Measurements from ENCODE around the gene SMG6. TPM values are rescaled to one million over a fixed set of nuclear protein-coding genes. Genes with fewer than 3 reads are reported as not detected.

The SMG6 gene
- total RNA-seq, 3 donors from 2014 or later, result 24.9 to 29.3 (median 29.0) TPM

DNA sequence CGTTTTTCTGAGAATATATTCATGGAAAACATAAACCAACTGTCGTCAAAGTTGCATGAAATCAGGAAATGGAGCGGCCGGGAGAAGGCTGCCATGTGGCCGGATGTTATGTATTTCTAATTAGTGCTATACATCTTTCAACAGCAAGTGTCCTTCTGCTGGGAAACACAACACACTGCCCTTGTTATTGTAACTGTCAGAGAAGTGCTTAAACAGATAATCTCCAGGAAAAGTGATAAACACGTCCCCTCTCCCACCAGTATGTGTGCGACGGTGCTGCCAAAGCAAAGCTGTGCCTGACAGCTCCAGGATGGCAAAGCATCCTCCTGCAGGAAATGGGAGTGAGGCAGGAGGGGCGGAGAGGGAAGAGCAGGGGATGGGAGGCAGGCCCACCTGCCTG is 111.8 kb downstream of the SMG6 start:
- Histone ChIP-seq H3K36me3 (no peaks in the 10 kb centered on the region), H3K4me1 (peaks cover 0 to 7% of the 10 kb centered on the region in 2 donors), H3K27me3 (no peaks in the 10 kb centered on the region), H3K9me3 (no peaks in the 10 kb centered on the region), H3K27ac (peak overlapping the region; percentile 43 to 80), H3K4me3 (no peak overlapping the region)
- TF ChIP-seq POLR2AphosphoS5 (IDR thresholded peaks at IDR 0.05) (no peak), POLR2A (IDR thresholded peaks at IDR 0.05) (no peak)
- TF ChIP-seq, protein P1, sequence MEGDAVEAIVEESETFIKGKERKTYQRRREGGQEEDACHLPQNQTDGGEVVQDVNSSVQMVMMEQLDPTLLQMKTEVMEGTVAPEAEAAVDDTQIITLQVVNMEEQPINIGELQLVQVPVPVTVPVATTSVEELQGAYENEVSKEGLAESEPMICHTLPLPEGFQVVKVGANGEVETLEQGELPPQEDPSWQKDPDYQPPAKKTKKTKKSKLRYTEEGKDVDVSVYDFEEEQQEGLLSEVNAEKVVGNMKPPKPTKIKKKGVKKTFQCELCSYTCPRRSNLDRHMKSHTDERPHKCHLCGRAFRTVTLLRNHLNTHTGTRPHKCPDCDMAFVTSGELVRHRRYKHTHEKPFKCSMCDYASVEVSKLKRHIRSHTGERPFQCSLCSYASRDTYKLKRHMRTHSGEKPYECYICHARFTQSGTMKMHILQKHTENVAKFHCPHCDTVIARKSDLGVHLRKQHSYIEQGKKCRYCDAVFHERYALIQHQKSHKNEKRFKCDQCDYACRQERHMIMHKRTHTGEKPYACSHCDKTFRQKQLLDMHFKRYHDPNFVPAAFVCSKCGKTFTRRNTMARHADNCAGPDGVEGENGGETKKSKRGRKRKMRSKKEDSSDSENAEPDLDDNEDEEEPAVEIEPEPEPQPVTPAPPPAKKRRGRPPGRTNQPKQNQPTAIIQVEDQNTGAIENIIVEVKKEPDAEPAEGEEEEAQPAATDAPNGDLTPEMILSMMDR (IDR thresholded peaks at IDR 0.05), result no peak
- DNase-seq (ENCODE audit: low spot score in 2 of 2), result no peak
- intact Hi-C loops (cut with DNase I; ENCODE audit: low total_unique reads), result no loop called here

DNA sequence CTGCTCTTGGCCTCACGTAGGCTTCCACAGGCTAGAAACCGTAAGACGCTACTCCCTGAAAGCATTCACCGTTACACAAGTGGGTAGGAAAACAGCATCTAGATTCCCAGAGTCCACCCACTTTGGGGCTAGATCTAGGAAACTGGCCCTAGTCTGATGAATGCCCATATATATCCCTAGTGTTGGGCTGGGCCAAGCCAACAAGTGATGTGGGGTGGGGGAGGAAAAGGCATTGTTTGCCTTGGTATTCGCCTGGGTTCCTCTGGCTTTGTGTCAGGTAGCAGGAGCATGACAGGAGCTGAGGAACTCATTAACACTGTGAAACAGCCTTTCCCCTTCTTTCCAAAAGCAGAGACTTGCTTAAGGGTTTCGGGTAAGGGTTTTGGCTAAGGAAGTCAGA is 112.4 kb downstream of the SMG6 start:
- intact Hi-C loops (cut with DNase I; ENCODE audit: low total_unique reads), result no loop called here
- DNase-seq (ENCODE audit: low spot score in 2 of 2), result no peak
- H3K4me1 ChIP-seq, result peaks cover 0 to 7% of the 10 kb centered on the region in 2 donors
- no peaks in the 10 kb centered on the region for H3K27me3 ChIP-seq
- no peak overlapping the region for H3K4me3 ChIP-seq
- H3K27ac ChIP-seq, result peak overlapping the region; percentile 11 to 80
- no peak for TF ChIP-seq POLR2A (IDR thresholded peaks at IDR 0.05)
- TF ChIP-seq, protein P1 (IDR thresholded peaks at IDR 0.05), result no peak
- no peak for TF ChIP-seq POLR2AphosphoS5 (IDR thresholded peaks at IDR 0.05)
- no peaks in the 10 kb centered on the region for H3K9me3 ChIP-seq
- no peaks in the 10 kb centered on the region for H3K36me3 ChIP-seq

DNA sequence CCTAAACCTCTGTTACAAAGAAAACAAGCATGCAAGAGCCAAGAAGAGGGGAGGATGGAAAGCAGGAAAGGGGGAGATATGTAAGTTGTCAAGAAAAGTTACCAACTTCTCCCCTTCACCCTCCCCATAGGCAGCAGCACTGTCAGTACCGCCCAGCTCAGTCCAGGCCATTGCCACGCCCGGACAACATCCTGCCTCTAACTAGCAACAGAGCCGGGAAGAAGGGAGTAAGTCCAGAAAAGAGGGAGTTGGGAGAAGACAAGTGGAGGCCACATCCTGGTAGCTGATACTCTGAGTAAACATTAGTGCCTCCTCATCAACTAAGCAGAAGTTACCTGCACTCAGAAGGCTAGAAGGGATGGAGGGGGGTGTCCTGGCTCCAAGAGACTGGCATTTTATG is 113.6 kb downstream of the SMG6 start:
- intact Hi-C loops (cut with DNase I; ENCODE audit: low total_unique reads), result no loop called here
- DNase-seq (ENCODE audit: low spot score in 2 of 2), result no peak
- Histone ChIP-seq H3K9me3 (no peaks in the 10 kb centered on the region), H3K36me3 (no peaks in the 10 kb centered on the region), H3K4me3 (no peak overlapping the region), H3K27me3 (no peaks in the 10 kb centered on the region), H3K27ac (peak overlapping the region in 1 of 2 donors; percentile 80), H3K4me1 (peaks cover 0 to 7% of the 10 kb centered on the region in 2 donors)
- TF ChIP-seq POLR2AphosphoS5 (IDR thresholded peaks at IDR 0.05), result no peak
- TF ChIP-seq, protein P1 (IDR thresholded peaks at IDR 0.05), result no peak
- no peak for TF ChIP-seq POLR2A (IDR thresholded peaks at IDR 0.05)

DNA sequence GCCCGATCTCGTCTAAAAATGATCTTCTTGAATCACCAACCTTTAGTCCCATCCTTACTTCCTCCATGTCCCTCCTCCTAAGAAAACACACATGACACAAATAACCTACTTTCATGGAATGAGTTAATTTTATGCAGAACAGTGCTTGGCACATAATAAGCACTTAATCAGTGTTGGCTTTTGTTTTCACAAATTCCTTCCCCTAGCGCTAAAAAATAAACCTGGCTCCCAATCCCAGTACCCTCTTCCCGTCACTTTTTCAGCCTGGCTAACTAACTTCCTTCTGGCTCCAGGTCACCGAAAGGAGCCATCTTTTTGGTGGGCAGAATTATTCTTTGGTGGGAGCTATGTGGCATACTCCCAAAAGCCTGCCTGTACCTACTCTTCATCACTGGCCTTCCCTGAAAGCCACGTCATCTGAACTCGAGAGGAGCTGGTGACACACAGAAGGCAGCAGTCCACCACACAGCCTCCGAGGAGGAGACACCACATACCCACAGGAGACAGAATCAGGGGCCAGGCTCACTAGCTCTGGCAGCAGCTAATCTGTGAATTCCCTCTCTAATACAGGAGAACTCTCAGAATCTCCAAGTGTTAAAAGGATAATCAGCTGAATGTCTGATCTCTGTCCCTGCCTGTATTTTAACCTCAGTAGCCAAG is 114.5 kb downstream of the SMG6 start:
- TF ChIP-seq, protein P1 (IDR thresholded peaks at IDR 0.05), result no peak
- TF ChIP-seq POLR2A (IDR thresholded peaks at IDR 0.05) (no peak), POLR2AphosphoS5 (IDR thresholded peaks at IDR 0.05) (no peak)
- Histone ChIP-seq H3K27me3 (no peaks in the 10 kb centered on the region), H3K36me3 (no peaks in the 10 kb centered on the region), H3K4me1 (peaks cover 0 to 7% of the 10 kb centered on the region in 2 donors), H3K27ac (peak overlapping the region; percentile 35 to 80), H3K4me3 (no peak overlapping the region), H3K9me3 (no peaks in the 10 kb centered on the region)
- intact Hi-C loops (cut with DNase I; ENCODE audit: low total_unique reads), result no loop called here
- DNase-seq (ENCODE audit: low spot score in 2 of 2), result no peak

DNA sequence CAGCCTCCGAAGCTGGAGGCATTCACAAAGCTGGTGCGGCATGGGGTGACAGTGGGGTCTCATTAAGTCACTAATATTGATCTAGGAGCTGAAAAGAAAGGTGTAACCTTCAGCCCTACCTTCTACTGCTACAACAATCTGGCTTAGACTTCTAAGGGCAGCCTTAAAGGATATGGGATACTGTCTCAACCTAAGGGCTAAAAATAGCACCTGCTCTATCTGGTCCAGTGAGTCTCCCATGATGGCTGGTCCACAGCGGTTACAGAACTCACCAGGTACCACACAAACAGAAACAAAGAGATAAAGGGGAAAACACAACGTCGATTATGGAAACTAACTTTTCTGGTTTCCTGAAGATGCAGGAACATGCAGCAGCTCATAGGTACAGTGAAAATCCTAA is 115.8 kb downstream of the SMG6 start:
- Histone ChIP-seq H3K27me3 (no peaks in the 10 kb centered on the region), H3K27ac (no peak overlapping the region)
- intact Hi-C loops (cut with DNase I; ENCODE audit: low total_unique reads), result no loop called here

More for the DNA sequence above, 115.8 kb downstream of the SMG6 start:
- no peaks in the 10 kb centered on the region for H3K36me3 ChIP-seq
- H3K4me1 ChIP-seq, result peaks cover 0 to 7% of the 10 kb centered on the region in 2 donors
- no peaks in the 10 kb centered on the region for H3K9me3 ChIP-seq
- TF ChIP-seq POLR2AphosphoS5 (IDR thresholded peaks at IDR 0.05) (no peak), POLR2A (IDR thresholded peaks at IDR 0.05) (no peak)
- TF ChIP-seq, protein P1 (IDR thresholded peaks at IDR 0.05), result no peak
- no peak overlapping the region for H3K4me3 ChIP-seq
- DNase-seq (ENCODE audit: low spot score in 2 of 2), result no peak
